EH (cell line): ENCODE results near the gene CRABP1.
A peak's percentile ranks its signal among the peaks of the same experiment; 100 is the strongest.

Experiments
- DNase-seq: peaks from one replicate; pipeline ENCODE4 v3.0.0-alpha.2; 2015; ENCODE audit warnings: low read depth

CRABP1 gene

GRCh38 chr15:78317145-78317836 is 22.9 kb upstream of the CRABP1 start:
- DNase-seq: peak; percentile 28

- DNase-seq: no peak
Observed at GRCh38 chr15:78319588-78319987, 20.6 kb upstream of the CRABP1 start.

GRCh38 chr15:78320183-78320582 is 20.0 kb upstream of the CRABP1 start:
- no peak for DNase-seq

- DNase-seq: no peak
Observed at GRCh38 chr15:78321041-78321570, 19.0 kb upstream of the CRABP1 start.

GRCh38 chr15:78321786-78322185 is 18.4 kb upstream of the CRABP1 start:
- DNase-seq: no peak

- DNase-seq: peak; percentile 64
Observed at GRCh38 chr15:78322243-78322642, 17.9 kb upstream of the CRABP1 start.

GRCh38 chr15:78322724-78323521 is 17.2 kb upstream of the CRABP1 start:
- no peak for DNase-seq

GRCh38 chr15:78323693-78324092 is 16.5 kb upstream of the CRABP1 start:
- DNase-seq: no peak

GRCh38 chr15:78324144-78324543 is 16.0 kb upstream of the CRABP1 start:
- DNase-seq: no peak

GRCh38 chr15:78325092-78325843 is 14.9 kb upstream of the CRABP1 start:
- DNase-seq: peak; percentile 34

- DNase-seq: peak; percentile 23
Observed at GRCh38 chr15:78327466-78327865, 12.7 kb upstream of the CRABP1 start.

GRCh38 chr15:78329625-78330024 is 10.5 kb upstream of the CRABP1 start:
- peak; percentile 30 for DNase-seq

- DNase-seq: no peak
Observed at GRCh38 chr15:78334845-78335244, 5.3 kb upstream of the CRABP1 start.

- no peak for DNase-seq
Observed at GRCh38 chr15:78335985-78336384, 4.2 kb upstream of the CRABP1 start.

- no peak for DNase-seq
Observed at GRCh38 chr15:78338781-78339180, 1.4 kb upstream of the CRABP1 start.

GRCh38 chr15:78339559-78339958 is 594 bp upstream of the CRABP1 start:
- DNase-seq: no peak

- no peak for DNase-seq
Observed at GRCh38 chr15:78341057-78341987, 1.2 kb downstream of the CRABP1 start.

- DNase-seq: no peak
Observed at GRCh38 chr15:78342021-78342420, 1.9 kb downstream of the CRABP1 start.

- DNase-seq: no peak
Observed at GRCh38 chr15:78343276-78344060, 3.3 kb downstream of the CRABP1 start.

GRCh38 chr15:78345396-78346125 is 5.4 kb downstream of the CRABP1 start:
- DNase-seq: no peak
